HG03442 (cell line): ENCODE results near the gene CTDSPL.
"Not testable (repeated sequence)": the region's sequence is repeated elsewhere in the genome, so short reads cannot be mapped to it uniquely, and the experiment has no call there.

Experiments used
- ATAC-seq: cut with Tn5 transposase; IDR thresholded peaks from one replicate; pipeline ENCODE4 v1.9.1; 2021; ENCODE audit warnings: mild to moderate bottlenecking, moderate library complexity; ENCODE audit not compliant: unreplicated experiment

CTDSPL gene

GRCh38 chr3:38031022-38031994 lies 169.6 kb downstream of the CTDSPL start:
- no peak for ATAC-seq

DNA sequence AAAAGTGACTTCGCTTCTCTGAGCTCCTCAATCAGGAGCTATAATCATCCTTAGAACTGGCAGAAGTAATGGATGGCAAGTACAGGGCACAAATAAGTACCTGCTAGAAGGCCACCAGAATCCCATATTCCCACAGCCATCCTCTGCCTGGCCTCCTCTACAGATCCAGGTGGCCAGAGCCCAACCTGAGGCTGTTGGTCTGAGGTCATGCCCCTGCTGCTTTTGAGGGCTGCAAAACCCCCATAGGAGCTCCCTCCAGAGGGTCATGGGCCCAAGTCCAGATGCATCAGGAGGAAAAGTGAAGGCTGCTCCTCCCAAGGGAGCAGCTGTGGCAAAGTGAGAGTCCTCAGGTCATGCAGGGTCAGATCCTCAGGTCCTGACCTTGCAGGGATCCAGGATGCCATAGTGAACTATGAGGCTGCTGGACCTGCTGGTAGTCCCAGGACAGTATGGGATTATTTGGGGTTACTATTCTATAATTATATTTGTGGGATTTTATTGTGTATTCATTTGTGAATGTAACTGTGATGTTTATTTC lies 170.7 kb downstream of the CTDSPL start:
- ATAC-seq, result no peak

GRCh38 chr3:38033586-38033985 lies 171.9 kb downstream of the CTDSPL start:
- ATAC-seq, result not testable (repeated sequence)
